WTC11 (cell line): ENCODE data around the gene NHSL2. TPM values are rescaled to one million over a fixed set of nuclear protein-coding genes. Genes with fewer than 3 reads are reported as not detected.

Experiments used
- ATAC-seq: fragments of 200-7000 bp; cut with Tn5 transposase; 2 replicates; pipeline ENCODE4 v1.10.0; 2021; ENCODE audit warnings: mild to moderate bottlenecking, moderate library complexity
- CTCF ChIA-PET: fragments of 300-600 bp; sonication (Branson Sonifier 250); formaldehyde crosslinking; loops from one replicate; lab custom pipeline; 2021; ENCODE audit warnings: antibody characterized with exemption; lab: Charles Lee
- POLR2A ChIA-PET: fragments of 350-600 bp; sonication (Branson Sonifier 250); formaldehyde crosslinking; loops from one replicate; lab custom pipeline; 2021; ENCODE audit warnings: antibody characterized with exemption; lab: Charles Lee
- DNase-seq: peaks from one replicate; pipeline ENCODE4 v3.0.0; 2021; ENCODE audit warnings: low spot score
- H3K27ac Mint-ChIP-seq: 2 replicates; pipeline ENCODE4 v1.8.0; 2021; ENCODE audit warnings: mixed read lengths
- H3K27me3 Mint-ChIP-seq: 2 replicates; pipeline ENCODE4 v1.8.0; 2021; ENCODE audit warnings: low read depth, mild to moderate bottlenecking, moderate library complexity, mixed read lengths
- H3K36me3 Mint-ChIP-seq: 2 replicates; pipeline ENCODE4 v1.8.0; 2021; ENCODE audit warnings: mixed read lengths
- H3K4me1 Mint-ChIP-seq: 2 replicates; pipeline ENCODE4 v1.8.0; 2022; ENCODE audit warnings: mixed read lengths
- H3K4me3 Mint-ChIP-seq: 2 replicates; pipeline ENCODE4 v1.8.0; 2021; ENCODE audit warnings: mild to moderate bottlenecking, moderate library complexity, mixed read lengths
- H3K9me3 Mint-ChIP-seq: 2 replicates; pipeline ENCODE4 v1.8.0; 2021; ENCODE audit warnings: mixed read lengths
- AR ChIP-seq: fragments of 250-450 bp; sonication (Bioruptor Pico); IDR thresholded peaks from 2 replicates; pipeline ENCODE4 v1.9.0; 2021; ENCODE audit warnings: mild to moderate bottlenecking
- ATF2 ChIP-seq: sonication (generic); formaldehyde crosslinking; IDR thresholded peaks from 2 replicates; pipeline ENCODE4 v1.8.1; 2022; ENCODE audit warnings: low read depth, missing genetic modification reagents, borderline replicate concordance
- FOXK1 ChIP-seq: sonication (generic); formaldehyde crosslinking; IDR thresholded peaks from 2 replicates; pipeline ENCODE4 v1.8.0; 2022; ENCODE audit warnings: mild to moderate bottlenecking, moderate library complexity, missing genetic modification reagents
- HMGA2 ChIP-seq: fragments of 250-450 bp; sonication (Bioruptor Pico); IDR thresholded peaks from 2 replicates; pipeline ENCODE4 v1.4.0; 2021; ENCODE audit warnings: mild to moderate bottlenecking, moderate library complexity
- IRF2 ChIP-seq: sonication (generic); formaldehyde crosslinking; IDR thresholded peaks from 2 replicates; pipeline ENCODE4 v1.8.0; 2022; ENCODE audit warnings: low read depth, missing genetic modification reagents, borderline replicate concordance
- KAT7 ChIP-seq: sonication (generic); formaldehyde crosslinking; IDR thresholded peaks from 2 replicates; pipeline ENCODE4 v1.8.1; 2023; ENCODE audit warnings: missing genetic modification reagents, mild to moderate bottlenecking, borderline replicate concordance
- ZNF416 ChIP-seq: fragments of 250-450 bp; sonication (Bioruptor Pico); IDR thresholded peaks from 2 replicates; pipeline ENCODE4 v1.9.0; 2021; ENCODE audit warnings: mild to moderate bottlenecking, inconsistent platforms
- ZNF671 ChIP-seq: fragments of 250-450 bp; sonication (Bioruptor Pico); IDR thresholded peaks from 2 replicates; pipeline ENCODE4 v1.8.0; 2021; ENCODE audit warnings: mild to moderate bottlenecking
- total RNA-seq: library from RNA; stranded (reverse); gene quantifications from 3 replicates; pipeline ENCODE4 v1.2.3, GENCODE V29; 2021
- TF ChIP-seq, protein P1 (sequence below): sonication (generic); formaldehyde crosslinking; IDR thresholded peaks from 2 replicates; pipeline ENCODE4 v1.8.0; 2022; ENCODE audit warnings: mild to moderate bottlenecking, missing genetic modification reagents
- TF ChIP-seq, protein P2 (sequence below): sonication (generic); formaldehyde crosslinking; IDR thresholded peaks from 2 replicates; pipeline ENCODE4 v1.8.0; 2023; ENCODE audit warnings: mild to moderate bottlenecking, missing genetic modification reagents
- TF ChIP-seq, protein P3 (sequence below): sonication (generic); formaldehyde crosslinking; IDR thresholded peaks from 2 replicates; pipeline ENCODE4 v1.8.0; 2023; ENCODE audit warnings: missing genetic modification reagents, mild to moderate bottlenecking, borderline replicate concordance

The NHSL2 gene
- total RNA-seq, 1 experiment from 2014 or later, result 7.9 TPM

DNA sequence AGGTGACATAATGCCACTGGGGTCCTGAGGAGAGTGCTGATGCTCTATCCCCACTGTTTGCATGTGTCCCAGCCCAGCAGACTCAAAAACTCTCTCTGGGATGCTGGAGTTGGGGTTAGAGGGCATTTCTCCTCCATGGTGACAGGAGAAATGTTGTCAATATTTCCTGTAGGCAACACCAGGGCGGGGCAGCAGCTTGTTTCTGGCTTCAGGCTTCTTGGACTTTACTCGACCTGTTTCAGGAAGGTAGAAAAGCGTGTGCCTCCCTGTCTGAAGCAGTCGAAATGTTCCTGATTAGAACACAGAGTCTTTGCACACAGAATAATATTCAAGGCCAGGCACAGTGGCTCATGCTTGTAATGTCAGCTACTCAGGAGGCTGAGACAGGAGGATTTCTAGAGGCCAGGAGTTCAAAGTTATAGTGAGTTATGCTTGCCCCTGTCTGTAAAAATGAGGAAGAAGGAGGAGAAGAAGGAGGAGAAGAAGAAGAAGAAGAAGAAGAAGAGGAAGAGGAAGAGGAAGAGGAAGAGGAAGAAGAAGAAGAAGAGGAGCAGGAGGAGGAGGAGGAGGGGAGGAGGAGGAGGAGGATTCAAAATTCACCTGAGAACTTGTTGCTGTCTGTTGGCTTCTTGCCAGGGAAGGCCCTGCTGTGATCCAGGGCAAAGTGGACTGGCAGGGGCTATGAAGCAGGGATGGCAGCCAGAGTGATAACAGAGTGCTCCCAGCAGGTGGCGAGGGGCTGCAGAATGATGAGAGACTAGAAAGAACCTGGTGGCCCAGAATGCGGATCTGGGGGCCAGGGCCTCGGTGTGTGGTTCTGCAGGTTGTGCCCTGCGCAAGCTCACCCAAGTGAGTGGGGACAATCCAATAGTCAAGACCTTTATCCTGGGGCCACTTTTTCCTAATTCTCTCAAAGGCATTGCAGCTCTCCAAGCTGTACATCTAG, 138.1 kb downstream of the NHSL2 start (continued):
- TF ChIP-seq, protein P1, sequence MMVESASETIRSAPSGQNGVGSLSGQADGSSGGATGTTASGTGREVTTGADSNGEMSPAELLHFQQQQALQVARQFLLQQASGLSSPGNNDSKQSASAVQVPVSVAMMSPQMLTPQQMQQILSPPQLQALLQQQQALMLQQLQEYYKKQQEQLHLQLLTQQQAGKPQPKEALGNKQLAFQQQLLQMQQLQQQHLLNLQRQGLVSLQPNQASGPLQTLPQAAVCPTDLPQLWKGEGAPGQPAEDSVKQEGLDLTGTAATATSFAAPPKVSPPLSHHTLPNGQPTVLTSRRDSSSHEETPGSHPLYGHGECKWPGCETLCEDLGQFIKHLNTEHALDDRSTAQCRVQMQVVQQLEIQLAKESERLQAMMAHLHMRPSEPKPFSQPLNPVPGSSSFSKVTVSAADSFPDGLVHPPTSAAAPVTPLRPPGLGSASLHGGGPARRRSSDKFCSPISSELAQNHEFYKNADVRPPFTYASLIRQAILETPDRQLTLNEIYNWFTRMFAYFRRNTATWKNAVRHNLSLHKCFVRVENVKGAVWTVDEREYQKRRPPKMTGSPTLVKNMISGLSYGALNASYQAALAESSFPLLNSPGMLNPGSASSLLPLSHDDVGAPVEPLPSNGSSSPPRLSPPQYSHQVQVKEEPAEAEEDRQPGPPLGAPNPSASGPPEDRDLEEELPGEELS, result no peak
- TF ChIP-seq, protein P2, sequence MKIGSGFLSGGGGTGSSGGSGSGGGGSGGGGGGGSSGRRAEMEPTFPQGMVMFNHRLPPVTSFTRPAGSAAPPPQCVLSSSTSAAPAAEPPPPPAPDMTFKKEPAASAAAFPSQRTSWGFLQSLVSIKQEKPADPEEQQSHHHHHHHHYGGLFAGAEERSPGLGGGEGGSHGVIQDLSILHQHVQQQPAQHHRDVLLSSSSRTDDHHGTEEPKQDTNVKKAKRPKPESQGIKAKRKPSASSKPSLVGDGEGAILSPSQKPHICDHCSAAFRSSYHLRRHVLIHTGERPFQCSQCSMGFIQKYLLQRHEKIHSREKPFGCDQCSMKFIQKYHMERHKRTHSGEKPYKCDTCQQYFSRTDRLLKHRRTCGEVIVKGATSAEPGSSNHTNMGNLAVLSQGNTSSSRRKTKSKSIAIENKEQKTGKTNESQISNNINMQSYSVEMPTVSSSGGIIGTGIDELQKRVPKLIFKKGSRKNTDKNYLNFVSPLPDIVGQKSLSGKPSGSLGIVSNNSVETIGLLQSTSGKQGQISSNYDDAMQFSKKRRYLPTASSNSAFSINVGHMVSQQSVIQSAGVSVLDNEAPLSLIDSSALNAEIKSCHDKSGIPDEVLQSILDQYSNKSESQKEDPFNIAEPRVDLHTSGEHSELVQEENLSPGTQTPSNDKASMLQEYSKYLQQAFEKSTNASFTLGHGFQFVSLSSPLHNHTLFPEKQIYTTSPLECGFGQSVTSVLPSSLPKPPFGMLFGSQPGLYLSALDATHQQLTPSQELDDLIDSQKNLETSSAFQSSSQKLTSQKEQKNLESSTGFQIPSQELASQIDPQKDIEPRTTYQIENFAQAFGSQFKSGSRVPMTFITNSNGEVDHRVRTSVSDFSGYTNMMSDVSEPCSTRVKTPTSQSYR, result no peak
- TF ChIP-seq, protein P3, sequence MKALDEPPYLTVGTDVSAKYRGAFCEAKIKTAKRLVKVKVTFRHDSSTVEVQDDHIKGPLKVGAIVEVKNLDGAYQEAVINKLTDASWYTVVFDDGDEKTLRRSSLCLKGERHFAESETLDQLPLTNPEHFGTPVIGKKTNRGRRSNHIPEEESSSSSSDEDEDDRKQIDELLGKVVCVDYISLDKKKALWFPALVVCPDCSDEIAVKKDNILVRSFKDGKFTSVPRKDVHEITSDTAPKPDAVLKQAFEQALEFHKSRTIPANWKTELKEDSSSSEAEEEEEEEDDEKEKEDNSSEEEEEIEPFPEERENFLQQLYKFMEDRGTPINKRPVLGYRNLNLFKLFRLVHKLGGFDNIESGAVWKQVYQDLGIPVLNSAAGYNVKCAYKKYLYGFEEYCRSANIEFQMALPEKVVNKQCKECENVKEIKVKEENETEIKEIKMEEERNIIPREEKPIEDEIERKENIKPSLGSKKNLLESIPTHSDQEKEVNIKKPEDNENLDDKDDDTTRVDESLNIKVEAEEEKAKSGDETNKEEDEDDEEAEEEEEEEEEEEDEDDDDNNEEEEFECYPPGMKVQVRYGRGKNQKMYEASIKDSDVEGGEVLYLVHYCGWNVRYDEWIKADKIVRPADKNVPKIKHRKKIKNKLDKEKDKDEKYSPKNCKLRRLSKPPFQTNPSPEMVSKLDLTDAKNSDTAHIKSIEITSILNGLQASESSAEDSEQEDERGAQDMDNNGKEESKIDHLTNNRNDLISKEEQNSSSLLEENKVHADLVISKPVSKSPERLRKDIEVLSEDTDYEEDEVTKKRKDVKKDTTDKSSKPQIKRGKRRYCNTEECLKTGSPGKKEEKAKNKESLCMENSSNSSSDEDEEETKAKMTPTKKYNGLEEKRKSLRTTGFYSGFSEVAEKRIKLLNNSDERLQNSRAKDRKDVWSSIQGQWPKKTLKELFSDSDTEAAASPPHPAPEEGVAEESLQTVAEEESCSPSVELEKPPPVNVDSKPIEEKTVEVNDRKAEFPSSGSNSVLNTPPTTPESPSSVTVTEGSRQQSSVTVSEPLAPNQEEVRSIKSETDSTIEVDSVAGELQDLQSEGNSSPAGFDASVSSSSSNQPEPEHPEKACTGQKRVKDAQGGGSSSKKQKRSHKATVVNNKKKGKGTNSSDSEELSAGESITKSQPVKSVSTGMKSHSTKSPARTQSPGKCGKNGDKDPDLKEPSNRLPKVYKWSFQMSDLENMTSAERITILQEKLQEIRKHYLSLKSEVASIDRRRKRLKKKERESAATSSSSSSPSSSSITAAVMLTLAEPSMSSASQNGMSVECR (CRISPR knock-in tag), result no peak
- TF ChIP-seq ZNF671 (CRISPR knock-in tag) (no peak), KAT7 (no peak)

DNA sequence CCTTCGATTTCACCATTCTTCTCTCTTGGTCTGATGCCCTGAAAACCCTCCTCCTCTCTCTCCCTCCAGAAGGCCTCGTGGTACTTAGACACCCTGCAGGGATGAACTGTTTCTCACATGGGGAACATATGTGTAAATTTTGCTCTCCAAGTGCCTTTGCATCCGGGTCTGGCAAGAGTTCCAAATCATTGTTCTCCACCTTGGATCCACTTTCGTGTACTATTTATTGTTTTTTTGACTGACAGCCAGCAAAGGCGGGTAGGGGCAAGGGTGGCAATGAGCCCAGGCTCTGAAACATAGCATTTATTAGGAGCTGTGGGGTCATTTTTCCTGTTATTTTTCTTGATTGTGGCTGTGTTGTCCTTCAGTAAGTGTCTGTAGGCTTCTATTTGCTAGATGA, 139.4 kb downstream of the NHSL2 start:
- no peak overlapping the region for H3K4me3 Mint-ChIP-seq
- TF ChIP-seq ZNF416 (CRISPR knock-in tag), result no peak
- TF ChIP-seq ATF2 (CRISPR knock-in tag), result no peak
- TF ChIP-seq HMGA2, result no peak
- TF ChIP-seq AR, result no peak
- TF ChIP-seq IRF2 (CRISPR knock-in tag), result no peak
- TF ChIP-seq FOXK1 (CRISPR knock-in tag), result no peak
- CTCF ChIA-PET, result no interaction called here
- no peak overlapping the region for H3K27ac Mint-ChIP-seq
- H3K9me3 Mint-ChIP-seq, result peaks cover 9% of the 10 kb centered on the region
- no peaks in the 10 kb centered on the region for H3K27me3 Mint-ChIP-seq
- DNase-seq (no peak), ATAC-seq (no peak)
- H3K4me1 Mint-ChIP-seq, result peaks cover 75% of the 10 kb centered on the region
- POLR2A ChIA-PET, result no interaction called here
- peaks cover 7% of the 10 kb centered on the region for H3K36me3 Mint-ChIP-seq
